Measurements from ENCODE around the gene ANKRD10.
A peak's percentile ranks its signal among the peaks of the same experiment; 100 is the strongest.

ANKRD10 gene

DNA sequence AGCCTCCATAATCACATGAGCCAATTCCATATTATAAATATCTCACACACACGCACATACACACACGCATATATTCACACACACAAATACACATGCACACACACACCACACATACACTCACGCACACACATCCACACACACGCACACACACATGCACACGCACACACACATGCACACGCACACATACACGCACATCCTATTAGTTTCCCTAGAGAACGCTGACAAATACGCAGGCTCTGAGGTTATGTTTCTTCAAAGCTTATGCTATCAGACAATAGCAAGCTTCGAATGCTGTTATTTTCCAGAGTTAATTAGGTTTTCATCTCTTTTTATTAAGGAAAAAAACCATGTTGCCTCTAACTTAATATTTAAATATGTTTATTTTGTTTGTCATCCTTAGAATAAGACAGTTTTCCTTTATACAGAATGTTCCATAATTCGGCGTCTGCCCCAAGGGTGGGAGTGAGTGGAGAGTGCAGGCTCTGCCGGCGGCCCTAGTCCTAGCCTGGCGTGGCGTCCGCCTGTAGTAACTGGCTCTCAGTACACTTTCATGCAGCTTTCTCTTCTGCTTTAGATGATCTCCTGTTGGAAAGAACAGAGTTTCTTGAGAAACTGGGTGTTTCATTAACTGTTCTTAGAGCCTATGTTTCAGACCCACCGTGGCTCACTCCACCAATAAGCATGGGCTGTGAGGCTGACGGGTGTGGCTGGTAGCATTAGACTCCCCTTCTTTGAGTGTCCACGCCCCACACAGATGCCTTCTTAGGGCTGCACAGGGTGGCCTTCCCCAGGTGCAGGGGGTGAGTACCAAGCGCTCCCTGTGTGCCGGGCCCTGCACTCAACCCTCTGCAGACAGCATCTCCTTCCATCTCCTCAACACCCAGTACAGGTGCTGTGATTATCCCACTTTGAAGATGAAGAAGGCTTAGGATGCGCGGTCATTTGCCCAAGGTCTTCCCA is 30.4 kb upstream of the ANKRD10 start:
- DNase-seq = no peak

DNA sequence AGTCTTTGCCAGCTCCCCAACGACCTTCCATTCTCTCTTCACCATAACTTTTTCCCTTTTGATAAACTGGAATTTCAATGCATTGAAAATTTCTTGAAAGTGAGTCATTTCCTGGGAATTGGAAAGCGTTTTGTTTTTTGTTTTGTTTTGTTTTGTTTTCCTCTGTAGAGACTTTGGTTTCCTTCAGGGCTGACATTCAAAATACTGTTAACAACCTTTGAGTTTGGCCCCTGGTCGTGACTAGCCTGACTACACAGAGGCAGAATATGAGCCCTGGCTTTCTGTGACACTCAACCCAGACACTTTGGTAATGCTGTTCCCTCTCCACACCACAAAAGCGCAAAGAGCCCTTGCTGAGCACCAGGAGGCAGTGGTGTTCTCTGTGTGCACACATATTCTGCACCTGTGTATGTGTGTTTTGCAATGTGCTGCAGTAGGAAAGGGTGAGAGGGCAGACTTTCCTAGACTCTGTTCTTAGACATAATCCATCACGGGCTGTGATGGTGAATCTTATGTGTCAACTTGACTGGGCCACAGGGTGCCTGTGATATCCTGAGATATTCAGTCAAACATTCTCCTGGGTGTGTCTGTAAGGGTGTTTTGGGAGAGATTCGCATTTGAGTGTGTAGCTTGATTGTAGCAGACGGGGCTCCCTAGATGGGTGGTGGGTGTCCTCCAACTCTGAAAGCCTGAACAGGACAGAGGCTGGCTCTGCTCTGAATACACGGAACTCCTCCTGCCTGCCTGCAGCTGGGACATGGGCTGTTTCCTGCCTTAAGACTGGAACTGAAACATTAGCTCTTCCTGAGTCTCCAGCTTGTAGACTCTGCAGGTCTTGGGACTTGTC is 29.5 kb upstream of the ANKRD10 start:
- no peak for DNase-seq

DNA sequence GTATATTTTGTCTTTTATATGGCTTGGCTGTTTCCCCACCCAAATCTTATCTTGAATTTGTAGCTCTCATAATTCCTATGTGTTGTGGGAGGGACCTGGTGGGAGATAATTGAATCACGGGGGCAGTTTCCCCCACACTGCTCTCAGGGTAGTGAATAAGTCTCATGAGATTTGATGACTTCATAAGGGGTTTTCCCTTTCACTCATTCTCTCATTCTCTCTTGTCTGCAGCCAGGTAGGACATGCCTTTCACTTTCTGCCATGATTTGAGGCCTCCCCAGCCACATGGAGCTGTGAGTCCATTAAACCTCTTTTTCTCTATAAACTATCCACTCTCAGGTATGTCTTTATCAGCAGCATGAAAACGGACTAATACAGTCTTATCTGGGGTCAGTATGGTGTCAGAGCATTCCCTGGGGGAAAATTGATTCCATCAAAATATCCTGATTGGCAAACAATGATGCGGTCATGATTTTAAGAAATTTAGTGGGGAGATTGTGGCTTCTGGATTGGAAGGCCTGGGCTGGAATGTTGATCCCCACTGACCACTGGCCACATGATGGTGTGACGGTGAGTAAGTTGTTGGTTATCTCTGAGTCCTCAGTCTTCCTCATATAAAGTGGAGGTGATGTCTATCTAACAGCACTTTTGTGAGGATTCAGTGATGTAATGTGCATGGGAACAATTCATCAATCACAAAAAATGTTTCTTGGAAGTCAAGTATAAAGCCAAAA is 27.5 kb upstream of the ANKRD10 start:
- DNase-seq = peak; percentile 35

DNA sequence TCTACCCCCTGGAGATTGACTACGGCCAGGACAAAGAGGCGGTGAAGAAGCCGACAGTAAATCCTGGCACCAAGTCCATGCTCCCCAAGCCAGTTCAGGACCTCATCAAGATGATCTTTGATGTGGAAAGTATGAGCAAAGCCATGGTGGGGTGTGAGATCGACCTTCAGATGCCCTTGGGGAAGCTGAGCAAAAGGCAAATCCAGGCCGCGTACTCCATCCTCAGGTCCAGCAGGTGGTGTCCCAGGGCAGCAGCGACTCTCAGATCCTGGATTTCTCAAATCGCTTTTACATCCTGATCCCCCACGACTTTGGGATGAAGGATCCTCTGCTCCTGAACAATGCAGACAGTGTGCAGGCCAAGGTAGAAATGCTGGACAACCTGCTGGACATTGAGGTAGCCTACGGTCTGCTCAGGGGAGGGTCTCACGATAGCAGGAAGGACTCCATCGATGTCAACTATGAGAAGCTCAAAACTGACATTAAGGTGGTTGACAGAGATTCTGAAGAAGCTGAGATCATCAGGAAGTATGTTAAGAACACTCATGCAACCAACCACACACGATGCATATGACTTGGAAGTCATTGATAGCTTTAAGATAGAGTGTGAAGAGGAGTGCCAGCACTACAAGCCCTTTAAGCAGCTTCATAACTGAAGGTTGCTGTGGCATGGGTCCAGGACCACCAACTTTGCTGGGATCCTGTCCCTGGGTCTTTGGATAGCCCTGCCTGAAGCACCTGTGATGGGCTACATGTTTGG is 24.0 kb upstream of the ANKRD10 start:
- no peak for DNase-seq

DNA sequence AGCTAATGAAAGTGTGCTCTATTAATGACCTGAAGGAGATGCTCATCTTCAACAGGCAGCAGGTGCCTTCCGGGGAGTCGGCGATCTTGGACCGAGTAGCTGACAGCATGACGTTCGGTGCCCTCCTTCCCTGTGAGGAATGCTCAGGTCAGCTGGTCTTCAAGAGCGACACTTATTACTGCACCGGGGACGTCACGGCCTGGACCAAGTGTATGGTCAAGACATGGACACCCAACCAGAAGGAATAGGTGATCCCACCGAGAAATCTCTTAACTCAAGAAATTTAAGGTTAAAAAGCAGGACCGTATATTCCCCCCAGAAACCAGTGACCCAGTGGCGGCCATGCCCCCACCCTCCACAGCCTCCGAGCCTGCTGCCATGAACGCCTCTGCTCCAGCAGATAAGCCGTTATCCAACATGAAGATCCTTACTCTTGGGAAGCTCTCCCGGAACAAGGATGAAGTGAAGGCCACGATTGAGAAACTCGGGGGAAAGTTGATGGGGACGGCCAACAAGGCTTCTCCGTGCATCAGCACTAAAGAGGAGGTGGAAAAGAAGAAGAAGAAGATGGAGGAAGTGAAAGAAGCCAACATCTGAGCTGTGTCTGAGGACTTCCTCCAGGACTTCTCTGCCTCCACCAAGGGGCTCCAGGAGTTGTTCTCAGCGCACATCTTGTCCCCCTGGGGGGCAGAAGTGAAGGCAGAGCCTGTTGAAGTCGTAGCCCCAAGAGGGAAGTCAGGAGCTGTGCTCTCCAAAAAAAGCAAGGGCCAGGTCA is 22.8 kb upstream of the ANKRD10 start:
- no peak for DNase-seq

DNA sequence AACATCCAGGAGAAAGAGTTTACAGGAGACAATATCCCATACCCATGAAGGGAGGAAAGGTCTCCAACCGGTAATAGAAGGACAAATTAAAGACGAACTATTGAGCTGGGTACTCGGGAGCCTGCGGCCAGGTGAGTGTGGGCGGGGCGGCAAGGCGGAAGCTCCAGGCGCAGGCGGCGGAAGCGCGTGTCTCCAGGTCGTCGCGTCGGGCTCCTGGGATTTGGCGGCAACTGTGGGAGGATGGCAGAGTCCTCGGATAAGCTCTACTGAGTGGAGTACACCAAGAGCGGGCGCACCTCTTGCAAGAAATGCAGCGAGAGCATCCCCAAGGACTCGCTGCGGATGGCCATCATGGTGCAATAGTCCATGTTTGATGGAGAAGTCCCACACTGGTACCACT is 21.6 kb upstream of the ANKRD10 start:
- no peak for DNase-seq

DNA sequence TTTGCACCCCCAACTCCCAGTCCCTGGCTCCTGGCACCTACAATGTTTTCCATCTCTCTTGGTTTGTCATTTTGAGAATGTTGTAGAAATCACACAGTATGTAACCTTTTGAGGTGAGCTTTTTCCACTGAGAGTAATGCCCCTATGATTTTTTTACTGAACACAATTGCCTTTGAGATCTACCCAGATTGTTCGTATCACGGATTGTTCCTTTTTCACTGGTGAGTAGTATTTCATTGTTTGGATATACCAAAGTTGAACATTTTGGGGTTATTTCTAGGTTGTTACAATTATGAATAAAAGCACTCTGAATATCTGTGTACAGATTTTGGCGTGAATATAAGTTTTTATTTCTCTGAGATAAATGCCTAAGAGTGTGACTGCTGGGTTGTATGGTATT is 17.7 kb upstream of the ANKRD10 start:
- DNase-seq = no peak

DNA sequence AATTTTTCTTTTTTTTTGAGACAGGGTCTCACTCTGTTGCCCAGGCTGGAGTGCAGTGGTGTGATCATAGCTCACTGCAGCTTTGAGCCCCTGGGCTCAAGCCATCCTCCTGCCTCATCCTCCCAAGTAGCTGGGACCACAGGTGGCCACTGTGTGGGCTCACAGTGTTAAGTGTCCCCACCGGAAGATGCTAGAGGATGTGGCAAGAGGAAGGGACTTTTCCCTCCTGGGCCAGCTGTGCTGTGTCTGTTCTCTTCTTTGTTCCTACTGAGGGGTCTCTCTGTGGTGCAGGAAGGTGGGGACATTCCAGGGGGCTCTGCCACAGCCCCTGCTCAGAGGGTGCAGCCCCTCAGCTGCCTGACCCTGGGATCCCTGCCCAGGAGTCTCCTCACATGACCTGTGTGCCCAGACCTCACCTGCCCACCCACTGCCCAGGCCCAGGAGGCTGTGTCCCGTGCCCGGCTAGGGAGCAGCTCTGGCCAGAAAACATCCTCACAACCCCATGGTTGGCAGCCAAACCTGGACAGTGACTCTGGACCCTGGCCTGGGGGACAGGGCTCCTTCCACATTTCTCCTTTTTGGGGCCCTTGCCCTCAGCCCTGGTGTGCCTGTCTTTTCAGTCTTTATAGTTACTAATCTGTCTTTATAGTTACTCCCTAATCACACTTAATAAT is 14.4 kb upstream of the ANKRD10 start:
- DNase-seq = no peak

DNA sequence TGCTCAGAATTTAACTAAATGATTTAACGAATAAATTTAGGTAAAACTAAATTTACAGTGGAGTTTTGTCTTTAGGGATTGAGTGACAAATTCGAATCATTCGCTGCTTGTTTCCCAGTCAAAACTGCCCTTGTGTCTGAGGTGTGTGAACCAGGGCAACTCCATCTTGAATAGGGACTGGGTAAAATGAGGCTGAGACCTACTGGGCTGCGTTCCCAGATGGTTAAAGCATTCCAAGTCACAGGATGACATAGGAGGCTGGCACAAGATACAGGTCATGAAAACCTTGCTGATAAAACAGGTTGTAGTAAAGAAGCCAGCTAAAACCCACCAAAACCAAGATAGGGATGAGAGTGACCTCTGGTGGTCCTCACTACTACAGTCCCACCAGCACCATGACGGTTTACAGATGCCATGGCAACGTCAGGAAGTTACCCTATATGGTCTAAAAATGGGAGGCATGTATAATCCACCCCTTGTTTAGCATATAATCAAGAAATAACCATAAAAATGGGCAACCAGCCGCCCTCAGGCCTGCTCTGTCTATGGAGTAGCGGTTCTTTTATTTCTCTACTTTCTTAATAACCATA is 10.2 kb upstream of the ANKRD10 start:
- DNase-seq = no peak

DNA sequence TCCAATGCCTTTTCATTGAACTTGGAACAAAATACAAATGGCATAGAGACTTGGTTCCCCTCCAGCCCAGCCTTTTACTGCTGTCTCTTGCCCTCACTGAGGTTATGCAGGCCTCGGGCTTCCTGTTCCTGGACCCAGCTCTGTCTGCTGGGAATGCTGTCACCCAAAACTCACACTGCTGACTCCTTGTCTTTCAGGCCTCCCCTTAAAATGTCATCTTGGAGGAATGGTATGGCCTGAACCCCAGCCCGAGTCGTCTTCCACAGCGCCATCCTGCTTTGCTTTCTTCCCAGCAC is 9.7 kb upstream of the ANKRD10 start:
- DNase-seq = no peak

DNA sequence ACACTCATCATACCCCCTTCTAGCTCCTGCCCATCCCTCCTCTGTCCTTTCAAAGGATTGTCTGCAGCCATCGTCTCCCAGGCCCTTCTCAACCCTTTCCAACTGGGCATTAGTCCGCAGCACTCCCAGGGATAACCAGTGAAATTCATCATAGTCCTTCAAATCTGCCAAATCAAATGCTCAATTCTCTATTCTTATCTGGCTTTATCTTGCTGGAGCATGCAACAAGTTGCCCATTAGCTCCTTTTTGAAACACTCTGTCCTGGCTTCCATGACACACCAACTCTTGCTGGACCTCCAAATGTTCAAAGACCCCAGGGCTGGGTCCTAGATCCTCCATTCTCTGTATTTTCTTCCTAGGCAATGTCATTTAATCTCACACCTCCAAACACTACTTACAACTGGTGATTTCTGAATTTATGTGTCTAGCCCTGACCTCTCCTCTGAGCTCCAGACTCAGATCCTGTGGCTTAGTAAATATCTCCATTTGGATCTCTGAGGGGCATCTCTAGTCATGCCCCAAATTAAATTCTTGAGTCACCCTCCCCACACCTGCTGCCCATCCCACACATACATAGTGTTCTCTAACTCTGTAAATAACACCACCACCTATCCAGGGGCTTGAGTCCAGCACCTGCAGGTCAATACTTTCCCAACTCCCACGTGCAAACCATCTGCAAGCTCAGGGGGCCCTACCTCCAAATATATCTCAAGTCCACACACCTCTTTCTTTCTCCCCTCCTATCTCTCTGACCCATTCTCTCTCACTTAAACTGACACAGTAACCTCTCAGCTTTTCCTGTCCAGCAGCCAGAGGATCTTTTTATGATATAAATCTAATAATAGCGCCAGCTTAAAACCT is 9.1 kb upstream of the ANKRD10 start:
- no peak for DNase-seq

DNA sequence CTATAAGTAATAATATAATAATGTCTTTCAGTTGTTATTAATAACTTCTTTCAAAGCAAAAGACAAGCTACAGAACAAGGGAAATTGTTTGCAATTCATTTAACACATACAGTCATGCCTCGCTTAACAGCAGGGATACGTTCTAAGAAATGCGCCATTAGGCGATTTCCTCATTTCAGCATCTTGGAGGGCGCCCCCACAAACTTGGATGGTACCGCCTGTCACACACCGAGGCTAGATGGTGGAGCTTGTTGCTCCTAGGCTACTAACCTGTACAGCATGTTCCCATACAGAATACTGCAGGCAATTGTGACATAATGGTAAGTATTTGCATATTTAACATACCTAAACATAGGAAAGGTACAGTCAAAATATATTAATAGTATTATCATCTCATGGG is 8.2 kb upstream of the ANKRD10 start:
- no peak for DNase-seq

DNA sequence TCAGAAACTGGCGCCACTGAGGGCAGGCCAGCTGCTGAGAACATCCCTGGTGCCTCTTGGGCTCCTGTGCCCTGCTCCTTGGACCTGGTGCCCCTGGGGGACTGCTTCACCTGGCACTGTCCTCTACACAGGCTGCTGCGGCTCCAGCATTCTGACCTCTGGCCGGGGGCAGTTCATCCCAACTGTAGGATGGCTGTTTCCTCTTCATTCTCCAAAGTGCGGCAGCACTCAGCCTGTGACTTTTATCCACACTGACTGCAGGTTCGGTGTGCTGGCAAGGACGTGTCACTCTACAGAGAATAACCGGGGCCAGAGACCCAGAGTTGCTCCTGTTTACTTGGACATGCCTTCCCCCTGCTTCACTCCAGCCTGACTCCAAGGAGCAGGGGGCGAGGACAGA is 7.6 kb upstream of the ANKRD10 start:
- DNase-seq = no peak

DNA sequence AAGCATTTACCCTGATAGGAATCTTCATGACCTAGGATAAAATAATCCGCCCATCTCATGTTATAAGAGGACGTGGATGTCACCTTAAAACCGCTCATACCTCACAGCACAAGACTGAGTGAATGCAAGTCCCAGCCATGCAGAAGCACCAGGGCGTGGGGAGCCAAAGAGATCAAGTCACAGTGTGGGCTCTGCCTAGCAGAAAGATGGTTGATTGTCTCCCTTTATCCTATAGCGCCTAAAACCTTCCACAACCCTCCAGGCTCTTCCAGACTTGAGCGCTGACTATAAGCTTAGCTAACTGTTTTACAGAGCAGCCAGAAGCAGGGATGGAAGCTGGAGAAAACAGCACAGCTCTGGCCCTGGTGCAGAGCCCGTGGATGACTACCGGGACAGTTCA is 6.8 kb upstream of the ANKRD10 start:
- no peak for DNase-seq

DNA sequence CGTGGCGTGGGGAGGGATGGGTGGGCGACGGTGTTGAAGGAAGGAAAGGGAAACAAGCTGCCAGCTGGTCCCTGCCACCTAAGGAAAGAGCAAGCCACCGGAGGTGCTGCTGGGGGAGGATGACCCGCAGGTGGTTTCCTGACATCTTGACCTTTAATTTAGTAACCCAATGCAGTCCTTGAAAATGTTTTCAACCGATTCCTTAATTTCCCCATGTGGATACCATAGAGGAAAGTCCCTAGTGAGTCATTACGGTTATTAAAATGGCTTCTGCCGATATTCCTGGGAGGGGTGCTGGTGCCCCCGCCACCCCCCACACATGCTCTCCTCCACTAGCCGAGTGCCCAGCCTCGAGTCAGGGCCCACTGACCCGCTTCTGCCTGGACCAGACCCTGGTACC is 6.3 kb upstream of the ANKRD10 start:
- no peak for DNase-seq

DNA sequence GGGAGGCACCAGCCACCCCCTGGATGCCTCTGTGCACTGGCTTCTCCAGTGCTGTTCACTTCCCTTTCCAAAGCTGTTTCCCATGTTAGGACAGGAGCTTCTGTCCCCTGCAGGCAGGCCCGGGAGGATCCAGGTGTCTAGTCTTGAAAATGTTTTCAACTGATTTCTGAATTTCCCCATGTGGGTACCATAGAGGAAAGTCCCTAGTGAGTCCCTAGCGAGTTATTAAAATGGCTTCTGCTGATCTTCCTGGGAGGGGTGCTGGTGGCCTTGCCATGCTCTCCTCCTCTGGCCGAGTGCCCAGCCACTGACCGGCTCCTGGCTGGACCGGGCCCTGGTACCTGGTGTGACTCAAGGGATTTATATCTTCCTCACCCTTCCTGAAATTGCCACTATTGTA is 5.2 kb upstream of the ANKRD10 start:
- DNase-seq = no peak

DNA sequence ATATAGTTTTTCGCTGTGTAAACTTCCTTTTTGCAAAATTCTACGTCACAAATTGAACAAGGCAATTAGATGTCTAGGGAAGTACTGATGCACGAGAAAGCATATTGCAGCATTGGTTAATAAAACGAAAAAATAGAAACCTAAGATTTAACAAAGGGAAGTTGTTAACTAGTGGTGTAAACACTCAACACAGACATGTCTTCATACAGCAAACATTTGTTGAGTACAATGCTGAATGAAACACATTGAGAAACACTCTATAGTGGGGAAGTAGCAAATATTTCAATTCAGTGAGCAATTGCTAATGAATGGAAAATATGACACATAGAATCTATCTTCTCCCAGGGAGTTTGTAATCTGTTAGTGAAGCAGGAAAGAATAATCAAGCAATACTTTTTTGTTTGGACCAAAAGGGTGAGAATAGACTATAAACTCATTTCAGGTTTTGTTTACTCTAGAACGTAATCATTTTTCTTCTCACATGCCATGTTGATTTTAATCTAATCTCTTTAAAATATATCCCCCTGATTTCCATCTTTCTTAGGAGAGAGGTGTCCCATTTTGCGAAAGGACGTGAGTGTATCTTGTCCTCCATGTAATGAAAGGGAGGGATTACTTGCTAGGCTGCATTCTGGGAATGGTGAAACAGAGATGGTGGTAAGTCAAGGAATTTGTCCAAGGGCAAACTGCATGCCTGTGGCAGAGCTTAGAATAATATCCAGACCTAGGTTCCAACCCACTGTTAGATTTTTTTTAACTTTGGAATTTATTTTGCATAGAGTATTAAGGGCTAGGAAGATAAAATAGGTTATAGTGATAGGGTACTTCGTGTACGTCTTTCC is 1.7 kb upstream of the ANKRD10 start:
- no peak for DNase-seq

DNA sequence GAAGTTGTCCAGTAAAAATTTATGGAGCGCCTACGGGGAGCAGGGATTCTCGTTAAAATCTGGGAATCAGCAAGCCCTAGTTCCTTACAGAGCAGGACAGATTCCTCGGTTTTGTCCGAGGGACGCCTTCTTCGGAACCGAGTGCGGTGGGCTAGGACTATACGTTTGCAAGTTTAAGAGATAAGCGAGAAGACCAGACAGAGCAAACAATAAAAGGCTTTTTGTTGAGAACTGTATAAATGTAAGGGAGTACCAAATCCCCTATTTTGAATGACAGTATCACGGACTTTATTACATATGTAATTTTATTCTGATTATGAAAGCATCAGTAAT is 971 bp upstream of the ANKRD10 start:
- no peak for DNase-seq
